MCF 10A (cell line): ENCODE measurements around the gene VOPP1. TPM values are rescaled to one million over a fixed set of nuclear protein-coding genes. Genes with fewer than 3 reads are reported as not detected.

Experiments
- BruUV-seq: library from RNA; stranded (reverse); fragments of 400-500 nt; replicated peaks from 2 replicates; lab custom pipeline; 2021; lab: Mats Ljungman, UMichigan
- CTCF ChIA-PET: fragments of 300-600 bp; sonication (Branson Sonifier 250); formaldehyde crosslinking; extraction: SDS; loops from one replicate; lab custom pipeline; 2021; ENCODE audit warnings: antibody characterized with exemption, inconsistent platforms; lab: Yijun Ruan, JAX
- POLR2A ChIA-PET: fragments of 300-600, 350-650 bp; sonication (Branson Sonifier 250); formaldehyde crosslinking; extraction: SDS; loops from one replicate; lab custom pipeline; 2020; ENCODE audit warnings: antibody characterized with exemption, inconsistent platforms; lab: Yijun Ruan, JAX
- DNase-seq: peaks from one replicate; pipeline ENCODE4 v3.0.0-alpha.2; 2018; ENCODE audit not compliant: unreplicated experiment
- H3K27ac Mint-ChIP-seq: one replicate; pipeline ENCODE4 v1.8.0; 2022; ENCODE audit warnings: mild to moderate bottlenecking, low read depth, mixed read lengths; ENCODE audit not compliant: unreplicated experiment
- H3K27me3 Mint-ChIP-seq: one replicate; pipeline ENCODE4 v1.8.0; 2022; ENCODE audit warnings: mixed read lengths; ENCODE audit not compliant: insufficient read depth, unreplicated experiment
- H3K36me3 Mint-ChIP-seq: one replicate; pipeline ENCODE4 v1.8.0; 2022; ENCODE audit warnings: mild to moderate bottlenecking, moderate library complexity, mixed read lengths; ENCODE audit not compliant: insufficient read depth, unreplicated experiment
- H3K4me1 Mint-ChIP-seq: one replicate; pipeline ENCODE4 v1.8.0; 2022; ENCODE audit warnings: mixed read lengths; ENCODE audit not compliant: insufficient read depth, unreplicated experiment
- H3K4me3 Mint-ChIP-seq: one replicate; pipeline ENCODE4 v1.8.0; 2022; ENCODE audit warnings: mild to moderate bottlenecking, moderate library complexity, mixed read lengths; ENCODE audit not compliant: unreplicated experiment
- H3K9me3 Mint-ChIP-seq: one replicate; pipeline ENCODE4 v1.8.0; 2022; ENCODE audit warnings: mixed read lengths; ENCODE audit not compliant: unreplicated experiment
- intact Hi-C: fragments of 100-400 bp; cut with micrococcal nuclease; formaldehyde crosslinking; loops from 2 replicates; pipeline ENCODE4 v1.14.1; 2022
- total RNA-seq: library from RNA; stranded (reverse); gene quantifications from 2 replicates; pipeline ENCODE4 v1.2.3, GENCODE V29; 2022
- TF ChIP-seq, protein P1 (sequence below): fragments of 200-600 bp; IDR thresholded peaks from one replicate; pipeline ENCODE4 v1.8.0; 2022; ENCODE audit warnings: antibody characterized with exemption, mild to moderate bottlenecking; ENCODE audit not compliant: unreplicated experiment

VOPP1 gene
- total RNA-seq, 1 experiment from 2014 or later, result 29.2 TPM

DNA sequence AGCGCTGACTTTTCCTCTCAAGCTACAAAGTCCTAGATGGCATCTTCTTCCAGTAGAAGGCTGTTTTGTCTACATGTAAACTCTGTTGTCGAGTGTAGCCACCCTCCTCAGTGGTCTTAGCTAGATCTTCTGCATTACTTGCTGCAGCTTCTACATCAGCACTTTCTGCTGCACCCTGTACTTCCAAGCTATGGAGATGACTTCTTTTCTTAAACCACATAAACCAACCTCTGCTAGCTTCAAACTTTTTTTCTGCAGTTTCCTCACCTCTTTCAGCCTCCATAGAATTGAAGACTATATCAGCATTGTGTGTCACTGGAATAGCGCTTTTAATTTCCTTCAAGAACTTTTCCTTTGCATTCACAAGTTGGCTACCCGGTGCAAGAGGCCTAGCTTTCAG is 119.3 kb downstream of the VOPP1 start:
- ChIA-PET CTCF (interaction anchor here (0.6 to 1.0 kb wide), 4 partner anchors 29 to 295 kb away, joined by 3 read pairs; no protein-coding TSS in a partner anchor), POLR2A (no interaction called here)
- DNase-seq, result no peak
- Mint-ChIP-seq H3K4me3 (no peak overlapping the region), H3K4me1 (no peaks in the 10 kb centered on the region), H3K9me3 (no peaks in the 10 kb centered on the region), H3K27me3 (no peaks in the 10 kb centered on the region), H3K27ac (no peak overlapping the region), H3K36me3 (peaks cover 6% of the 10 kb centered on the region)
- intact Hi-C loops, result no loop called here
- no TSS peak for BruUV-seq
- TF ChIP-seq, protein P1, sequence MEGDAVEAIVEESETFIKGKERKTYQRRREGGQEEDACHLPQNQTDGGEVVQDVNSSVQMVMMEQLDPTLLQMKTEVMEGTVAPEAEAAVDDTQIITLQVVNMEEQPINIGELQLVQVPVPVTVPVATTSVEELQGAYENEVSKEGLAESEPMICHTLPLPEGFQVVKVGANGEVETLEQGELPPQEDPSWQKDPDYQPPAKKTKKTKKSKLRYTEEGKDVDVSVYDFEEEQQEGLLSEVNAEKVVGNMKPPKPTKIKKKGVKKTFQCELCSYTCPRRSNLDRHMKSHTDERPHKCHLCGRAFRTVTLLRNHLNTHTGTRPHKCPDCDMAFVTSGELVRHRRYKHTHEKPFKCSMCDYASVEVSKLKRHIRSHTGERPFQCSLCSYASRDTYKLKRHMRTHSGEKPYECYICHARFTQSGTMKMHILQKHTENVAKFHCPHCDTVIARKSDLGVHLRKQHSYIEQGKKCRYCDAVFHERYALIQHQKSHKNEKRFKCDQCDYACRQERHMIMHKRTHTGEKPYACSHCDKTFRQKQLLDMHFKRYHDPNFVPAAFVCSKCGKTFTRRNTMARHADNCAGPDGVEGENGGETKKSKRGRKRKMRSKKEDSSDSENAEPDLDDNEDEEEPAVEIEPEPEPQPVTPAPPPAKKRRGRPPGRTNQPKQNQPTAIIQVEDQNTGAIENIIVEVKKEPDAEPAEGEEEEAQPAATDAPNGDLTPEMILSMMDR, result no peak

DNA sequence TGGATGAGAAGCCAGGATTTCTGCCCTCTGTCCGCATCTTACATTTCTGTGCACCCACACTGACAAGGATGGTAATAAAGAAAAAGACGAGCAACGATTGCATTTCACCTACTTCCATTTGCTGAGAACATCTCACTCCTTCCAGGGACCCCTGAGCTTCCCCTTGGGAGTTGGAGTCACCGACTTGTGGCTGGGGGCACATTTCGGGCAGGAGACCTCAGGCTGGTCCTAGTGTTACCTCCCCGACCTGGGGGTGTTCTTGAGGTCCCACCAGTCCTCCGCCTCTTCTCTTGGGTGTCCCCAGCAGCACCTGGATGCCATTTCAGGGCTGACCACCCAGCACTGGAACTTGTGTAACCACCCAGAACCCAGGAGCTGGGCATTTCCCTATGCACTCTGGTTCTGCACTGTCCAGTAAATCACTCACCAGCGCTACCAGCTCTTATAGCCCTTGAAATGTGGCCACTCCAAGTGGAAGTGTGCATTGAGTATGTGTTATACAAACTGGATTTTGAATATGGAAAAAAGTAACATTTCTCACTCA is 122.2 kb downstream of the VOPP1 start:
- Mint-ChIP-seq H3K27ac (no peak overlapping the region), H3K9me3 (no peaks in the 10 kb centered on the region), H3K4me1 (no peaks in the 10 kb centered on the region), H3K4me3 (no peak overlapping the region), H3K27me3 (no peaks in the 10 kb centered on the region), H3K36me3 (peaks cover 6% of the 10 kb centered on the region)
- DNase-seq, result no peak
- intact Hi-C loops, result no loop called here
- ChIA-PET CTCF (interaction anchor here (0.6 kb wide), 1 partner anchor 170 kb away, joined by 3 read pairs; no protein-coding TSS in a partner anchor), POLR2A (no interaction called here)
- BruUV-seq, result no TSS peak
- TF ChIP-seq, protein P1, result no peak

DNA sequence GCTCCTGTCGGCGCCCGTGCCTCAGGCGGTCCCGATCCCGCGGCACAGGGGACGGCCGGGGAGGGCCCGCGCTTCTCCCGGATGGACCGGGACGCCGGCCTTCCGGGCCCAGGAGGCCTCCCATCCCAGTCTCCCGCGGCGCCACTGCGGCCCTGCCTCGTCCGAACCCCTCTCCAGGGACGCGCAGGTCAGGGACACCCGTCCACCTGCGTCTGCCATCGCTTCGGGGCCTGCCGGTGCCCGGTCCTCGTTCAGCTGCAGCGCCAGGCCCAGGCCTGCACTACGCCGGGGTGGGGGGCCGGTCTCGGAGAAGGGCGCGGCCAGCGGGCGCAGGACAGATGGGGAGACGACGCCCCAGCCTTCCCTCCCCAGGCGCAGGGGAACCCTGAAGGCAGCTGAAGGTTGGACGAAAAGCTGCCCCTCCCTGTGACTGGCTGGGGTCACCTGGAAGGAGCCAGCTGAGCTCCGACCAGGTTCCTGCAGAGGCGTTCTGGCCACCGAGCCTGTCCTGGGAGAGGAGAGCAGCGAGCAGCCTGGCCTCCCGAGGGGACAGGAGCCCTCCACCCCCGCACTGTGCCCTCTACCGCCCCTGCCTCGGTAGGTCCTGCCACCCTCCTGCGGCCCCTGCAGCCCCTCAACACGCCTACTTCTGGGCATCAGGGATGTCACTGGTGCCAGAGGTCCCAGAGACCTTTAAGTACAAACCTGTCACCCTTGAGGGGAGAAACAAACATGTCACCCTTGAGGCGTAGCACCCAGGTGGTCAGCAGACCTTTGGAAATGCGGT is 122.9 kb downstream of the VOPP1 start:
- Mint-ChIP-seq H3K4me1 (no peaks in the 10 kb centered on the region), H3K27ac (no peak overlapping the region), H3K27me3 (no peaks in the 10 kb centered on the region), H3K36me3 (peaks cover 6% of the 10 kb centered on the region), H3K4me3 (no peak overlapping the region), H3K9me3 (no peaks in the 10 kb centered on the region)
- TF ChIP-seq, protein P1, result no peak
- CTCF ChIA-PET, result no interaction called here
- BruUV-seq, result no TSS peak
- POLR2A ChIA-PET, result no interaction called here
- intact Hi-C loops, result no loop called here
- no peak for DNase-seq

DNA sequence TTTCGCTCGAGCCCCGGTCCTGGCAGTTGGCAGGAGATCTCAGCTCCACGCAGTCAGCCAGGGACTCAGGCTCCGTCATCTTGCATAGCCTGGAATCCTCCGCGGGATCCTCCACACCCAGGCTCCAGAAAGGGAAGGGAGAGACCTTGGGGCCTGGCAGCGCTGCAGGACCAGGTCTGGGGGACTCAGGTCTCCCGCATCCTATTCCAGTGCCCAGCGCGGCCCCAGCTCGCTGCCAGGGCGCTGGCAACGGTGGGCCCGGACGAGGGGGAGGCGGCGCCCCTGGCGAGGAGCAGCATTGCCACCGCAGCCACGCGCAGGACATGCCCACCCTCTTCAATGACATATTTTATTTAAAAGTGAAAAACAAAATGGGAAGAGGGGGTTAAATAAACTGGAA is 123.8 kb downstream of the VOPP1 start:
- TF ChIP-seq, protein P1, result no peak
- H3K4me3 Mint-ChIP-seq, result no peak overlapping the region
- intact Hi-C loops, result no loop called here
- no TSS peak for BruUV-seq
- peaks cover 6% of the 10 kb centered on the region for H3K36me3 Mint-ChIP-seq
- no peaks in the 10 kb centered on the region for H3K9me3 Mint-ChIP-seq
- no peaks in the 10 kb centered on the region for H3K27me3 Mint-ChIP-seq
- no peak overlapping the region for H3K27ac Mint-ChIP-seq
- DNase-seq, result no peak
- POLR2A ChIA-PET, result no interaction called here
- CTCF ChIA-PET, result no interaction called here
- H3K4me1 Mint-ChIP-seq, result no peaks in the 10 kb centered on the region
